ENCODE data around the gene FRMD4A. TPM values are rescaled to one million over a fixed set of nuclear protein-coding genes. Genes with fewer than 3 reads are reported as not detected.

Gene FRMD4A
- total RNA-seq, 1 experiment from 2014 or later = 7.0 TPM

DNA sequence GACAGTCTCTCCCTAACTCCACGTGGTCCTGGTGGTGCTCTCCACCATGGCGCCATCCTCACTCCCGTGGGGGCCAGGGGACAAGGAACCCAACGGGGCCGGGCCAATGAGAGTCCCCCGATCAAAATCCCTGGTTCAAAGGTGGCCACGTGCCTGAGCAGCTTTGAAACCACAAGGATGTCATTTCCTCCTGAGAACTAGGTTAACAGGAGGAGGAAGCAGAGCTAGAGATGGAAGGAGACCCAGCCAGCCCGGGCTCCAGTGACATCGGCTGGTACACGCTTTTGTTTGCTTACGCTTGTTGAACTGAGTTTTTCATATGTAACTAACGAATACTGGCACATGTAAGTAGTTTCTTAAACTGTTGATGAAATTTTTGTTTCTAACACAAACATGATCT is 682.3 kb downstream of the FRMD4A start:
- H3K4me3 Mint-ChIP-seq (ENCODE audit: low read depth, unreplicated experiment) = no peak overlapping the region
- no peak for DNase-seq
- no TSS peak for BruUV-seq (replicated peaks)
- CTCF ChIA-PET = no interaction called here
- H3K27ac Mint-ChIP-seq (ENCODE audit: unreplicated experiment) = no peak overlapping the region
- no peaks in the 10 kb centered on the region for H3K27me3 Mint-ChIP-seq (ENCODE audit: unreplicated experiment)
- intact Hi-C loops (cut with micrococcal nuclease; ENCODE audit: unreplicated experiment) = no loop called here
- peaks cover 2% of the 10 kb centered on the region for H3K9me3 Mint-ChIP-seq (ENCODE audit: low read depth, unreplicated experiment)
- H3K36me3 Mint-ChIP-seq (ENCODE audit: insufficient read depth, unreplicated experiment) = no peaks in the 10 kb centered on the region
- TF ChIP-seq, protein P1, sequence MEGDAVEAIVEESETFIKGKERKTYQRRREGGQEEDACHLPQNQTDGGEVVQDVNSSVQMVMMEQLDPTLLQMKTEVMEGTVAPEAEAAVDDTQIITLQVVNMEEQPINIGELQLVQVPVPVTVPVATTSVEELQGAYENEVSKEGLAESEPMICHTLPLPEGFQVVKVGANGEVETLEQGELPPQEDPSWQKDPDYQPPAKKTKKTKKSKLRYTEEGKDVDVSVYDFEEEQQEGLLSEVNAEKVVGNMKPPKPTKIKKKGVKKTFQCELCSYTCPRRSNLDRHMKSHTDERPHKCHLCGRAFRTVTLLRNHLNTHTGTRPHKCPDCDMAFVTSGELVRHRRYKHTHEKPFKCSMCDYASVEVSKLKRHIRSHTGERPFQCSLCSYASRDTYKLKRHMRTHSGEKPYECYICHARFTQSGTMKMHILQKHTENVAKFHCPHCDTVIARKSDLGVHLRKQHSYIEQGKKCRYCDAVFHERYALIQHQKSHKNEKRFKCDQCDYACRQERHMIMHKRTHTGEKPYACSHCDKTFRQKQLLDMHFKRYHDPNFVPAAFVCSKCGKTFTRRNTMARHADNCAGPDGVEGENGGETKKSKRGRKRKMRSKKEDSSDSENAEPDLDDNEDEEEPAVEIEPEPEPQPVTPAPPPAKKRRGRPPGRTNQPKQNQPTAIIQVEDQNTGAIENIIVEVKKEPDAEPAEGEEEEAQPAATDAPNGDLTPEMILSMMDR (IDR thresholded peaks at IDR 0.05; ENCODE audit: unreplicated experiment) = no peak
- no peaks in the 10 kb centered on the region for H3K4me1 Mint-ChIP-seq (ENCODE audit: low read depth, unreplicated experiment)

DNA sequence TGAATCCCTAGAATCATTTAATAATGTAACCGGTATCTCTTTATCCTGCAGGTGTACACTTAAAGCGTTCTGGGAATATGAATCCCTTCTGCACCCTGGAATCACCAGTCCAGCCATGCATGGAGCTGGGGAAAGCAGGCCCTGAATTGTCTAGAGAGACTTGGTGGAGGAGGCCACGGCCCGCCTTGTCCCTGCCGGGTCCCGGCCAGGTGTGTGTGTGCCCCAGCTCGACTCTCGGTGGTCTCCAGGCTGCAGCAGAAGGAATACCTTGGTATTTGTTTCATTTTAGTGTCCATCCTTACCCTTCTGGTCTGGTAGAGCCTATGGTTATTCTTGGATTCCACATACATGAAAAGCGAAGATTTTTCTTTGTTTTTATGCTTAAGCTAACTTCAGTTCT is 685.9 kb downstream of the FRMD4A start:
- Mint-ChIP-seq H3K36me3 (ENCODE audit: insufficient read depth, unreplicated experiment) (no peaks in the 10 kb centered on the region), H3K4me1 (ENCODE audit: low read depth, unreplicated experiment) (no peaks in the 10 kb centered on the region), H3K27ac (ENCODE audit: unreplicated experiment) (no peak overlapping the region), H3K27me3 (ENCODE audit: unreplicated experiment) (no peaks in the 10 kb centered on the region), H3K9me3 (ENCODE audit: low read depth, unreplicated experiment) (peaks cover 14% of the 10 kb centered on the region), H3K4me3 (ENCODE audit: low read depth, unreplicated experiment) (no peak overlapping the region)
- no TSS peak for BruUV-seq (replicated peaks)
- CTCF ChIA-PET = interaction anchor here (0.7 kb wide), 1 partner anchor 133 kb away, joined by 4 read pairs; no protein-coding TSS in a partner anchor
- intact Hi-C loops (cut with micrococcal nuclease; ENCODE audit: unreplicated experiment) = no loop called here
- no peak for DNase-seq
- TF ChIP-seq, protein P1 (IDR thresholded peaks at IDR 0.05; ENCODE audit: unreplicated experiment) = no peak

DNA sequence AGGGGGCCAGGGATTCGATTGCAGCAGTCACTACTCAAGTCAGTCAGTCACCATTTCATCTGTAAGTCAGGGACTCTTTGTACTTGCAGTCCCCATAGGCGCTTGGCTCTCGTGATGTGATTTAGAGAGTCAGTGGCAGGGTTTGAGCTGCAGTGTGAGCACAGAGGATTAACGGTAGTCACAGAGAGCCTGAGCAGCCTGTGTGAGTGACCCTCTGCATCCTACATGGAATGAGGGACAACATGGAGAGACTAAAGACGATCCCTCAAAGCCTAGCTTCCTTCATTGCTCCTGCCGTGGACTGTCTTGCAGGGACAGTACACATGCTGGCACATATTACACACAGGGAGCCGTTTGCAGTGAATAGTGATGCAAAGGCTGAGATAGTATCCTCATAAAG is 687.7 kb downstream of the FRMD4A start:
- TF ChIP-seq, protein P1 (IDR thresholded peaks at IDR 0.05; ENCODE audit: unreplicated experiment) = no peak
- Mint-ChIP-seq H3K27me3 (ENCODE audit: unreplicated experiment) (no peaks in the 10 kb centered on the region), H3K27ac (ENCODE audit: unreplicated experiment) (no peak overlapping the region), H3K9me3 (ENCODE audit: low read depth, unreplicated experiment) (peaks cover 14% of the 10 kb centered on the region), H3K4me3 (ENCODE audit: low read depth, unreplicated experiment) (no peak overlapping the region), H3K36me3 (ENCODE audit: insufficient read depth, unreplicated experiment) (no peaks in the 10 kb centered on the region), H3K4me1 (ENCODE audit: low read depth, unreplicated experiment) (no peaks in the 10 kb centered on the region)
- no TSS peak for BruUV-seq (replicated peaks)
- no peak for DNase-seq
- CTCF ChIA-PET = no interaction called here
- intact Hi-C loops (cut with micrococcal nuclease; ENCODE audit: unreplicated experiment) = no loop called here

DNA sequence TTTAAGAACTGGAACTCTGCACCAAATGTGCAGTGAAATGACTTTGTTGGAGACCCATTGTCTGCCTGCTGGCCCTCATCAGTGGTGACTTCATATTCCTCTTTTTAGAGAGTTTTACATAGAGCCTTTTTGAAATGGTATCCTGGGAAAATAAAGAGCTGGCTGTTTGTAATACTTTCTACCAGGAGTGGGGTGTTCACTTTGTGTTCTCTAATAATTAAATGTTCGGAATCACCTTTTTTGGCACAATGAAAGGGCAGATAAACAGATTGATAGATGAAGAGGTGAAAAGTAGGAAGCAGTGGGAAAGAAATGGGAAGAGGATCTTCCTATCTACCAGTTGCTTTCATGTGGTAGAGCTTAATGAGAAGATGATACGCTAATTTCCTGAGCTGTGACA is 688.4 kb downstream of the FRMD4A start:
- BruUV-seq (replicated peaks) = no TSS peak
- Mint-ChIP-seq H3K4me3 (ENCODE audit: low read depth, unreplicated experiment) (no peak overlapping the region), H3K4me1 (ENCODE audit: low read depth, unreplicated experiment) (no peaks in the 10 kb centered on the region), H3K27ac (ENCODE audit: unreplicated experiment) (no peak overlapping the region), H3K9me3 (ENCODE audit: low read depth, unreplicated experiment) (peaks cover 14% of the 10 kb centered on the region), H3K27me3 (ENCODE audit: unreplicated experiment) (no peaks in the 10 kb centered on the region), H3K36me3 (ENCODE audit: insufficient read depth, unreplicated experiment) (no peaks in the 10 kb centered on the region)
- intact Hi-C loops (cut with micrococcal nuclease; ENCODE audit: unreplicated experiment) = no loop called here
- TF ChIP-seq, protein P1 (IDR thresholded peaks at IDR 0.05; ENCODE audit: unreplicated experiment) = no peak
- CTCF ChIA-PET = interaction anchor here (0.8 kb wide), 1 partner anchor 174 kb away, joined by 4 read pairs; no protein-coding TSS in a partner anchor
- DNase-seq = no peak
